CD4-positive, alpha-beta T cell treated with Interleukin-1 beta for 1 hour (primary cell): ENCODE data around the gene PLA2G4B.

ENCODE experiments used
- DNase-seq, 2 donors: peaks; one replicate each; pipeline ENCODE4 v3.0.0-alpha.2; 2020 to 2022

PLA2G4B gene

GRCh38 chr15:41872166-41872747, 33.6 kb downstream of the PLA2G4B start:
- no peak for DNase-seq

DNA sequence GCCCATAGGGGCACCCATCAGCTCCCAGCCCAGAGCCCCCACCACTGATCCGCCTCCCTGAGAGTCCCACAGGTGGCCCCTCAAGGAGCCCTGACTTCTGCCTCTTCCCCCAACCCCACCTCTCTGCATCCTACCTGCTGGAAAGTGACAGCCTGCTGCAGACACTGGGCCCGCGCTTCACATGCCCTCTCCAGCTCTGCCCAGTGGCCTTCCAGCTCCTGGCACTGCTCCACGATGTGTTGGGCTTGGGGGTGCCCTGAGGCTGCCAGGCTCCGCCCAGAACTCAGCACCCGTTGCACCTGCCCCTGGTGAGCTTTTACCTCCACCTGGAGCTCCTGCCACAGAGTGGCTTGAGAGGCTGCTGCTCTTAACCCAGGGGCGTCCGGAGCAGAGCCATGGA, 35.1 kb downstream of the PLA2G4B start:
- no peak for DNase-seq

DNA sequence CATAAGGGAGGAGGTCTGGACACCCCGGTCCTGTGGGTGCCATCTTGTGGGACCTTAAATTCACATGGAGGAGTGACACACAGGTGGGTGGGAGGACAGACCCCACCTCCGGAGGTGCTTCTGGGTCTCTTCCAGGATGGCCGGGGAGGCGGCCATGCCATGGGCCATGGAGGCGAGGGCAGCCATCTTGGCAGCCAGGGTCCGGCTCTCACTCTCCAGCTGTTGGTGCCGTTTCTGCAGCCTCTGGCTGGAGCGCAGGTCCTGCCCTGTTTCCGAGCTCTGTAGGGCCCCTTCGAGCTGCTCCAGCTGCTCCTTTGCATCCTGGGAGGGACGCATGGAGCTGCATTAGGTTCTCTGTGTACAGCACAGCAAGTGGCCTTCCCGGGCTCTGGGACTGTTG, 36.1 kb downstream of the PLA2G4B start:
- DNase-seq, result no peak

- DNase-seq, result no peak
These were observed 37.4 kb downstream of the PLA2G4B start for GRCh38 chr15:41876007-41876406.

DNA sequence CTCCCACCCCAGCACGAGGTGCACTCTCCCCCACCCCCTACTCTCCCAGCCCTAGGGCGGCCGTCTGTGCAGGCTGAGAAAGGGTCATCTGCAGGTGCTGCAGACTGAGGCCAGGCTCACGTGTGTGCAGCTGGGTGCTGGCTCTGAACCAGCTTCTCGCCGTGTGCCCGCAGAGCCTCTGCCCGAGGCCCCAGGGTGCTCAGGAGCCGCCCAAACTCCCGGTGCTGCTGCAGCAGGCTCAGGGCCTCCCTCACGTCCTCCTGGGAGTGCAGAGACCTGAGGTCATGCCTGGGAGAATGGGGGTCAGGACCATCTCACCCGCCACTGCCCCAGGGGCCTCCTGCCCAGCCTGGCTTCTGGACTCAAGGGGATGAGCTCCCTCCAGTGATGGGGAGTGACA, 38.0 kb downstream of the PLA2G4B start:
- no peak for DNase-seq

DNA sequence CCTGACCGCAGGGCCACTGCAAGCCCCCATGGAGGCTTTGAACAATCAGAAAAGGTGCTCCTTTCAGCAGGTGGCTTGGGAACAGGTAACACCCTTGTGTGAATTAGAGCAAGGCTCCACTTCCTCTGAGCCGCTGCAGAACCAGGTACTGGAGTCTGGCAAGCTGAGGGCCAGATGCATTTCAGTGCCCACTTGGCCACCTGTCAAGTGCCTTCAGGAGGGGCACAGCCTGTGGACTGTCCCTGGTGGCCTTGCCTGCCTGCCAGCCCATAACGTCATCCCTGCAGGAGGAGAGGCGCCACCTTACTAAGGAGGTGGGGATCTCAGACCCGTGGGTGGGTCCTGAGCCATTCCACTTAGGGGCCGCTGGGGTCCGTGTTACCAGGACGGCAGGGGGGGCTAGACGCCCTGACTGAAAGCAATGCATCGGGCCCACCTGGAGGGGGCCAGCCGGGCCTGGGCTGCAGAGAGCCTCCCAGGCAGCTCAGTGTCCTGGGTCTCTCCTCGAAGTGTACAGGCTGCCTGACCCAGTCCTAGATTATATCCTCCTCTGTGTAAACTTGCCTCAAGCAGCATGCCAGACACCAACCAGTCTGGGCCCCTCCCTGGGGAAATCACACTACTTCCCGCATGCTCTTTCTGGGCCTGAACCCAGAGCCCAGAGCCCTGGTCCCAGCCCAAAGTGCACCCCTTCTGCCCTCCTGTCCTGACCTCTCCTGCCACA, 39.1 kb downstream of the PLA2G4B start:
- DNase-seq, result no peak

DNA sequence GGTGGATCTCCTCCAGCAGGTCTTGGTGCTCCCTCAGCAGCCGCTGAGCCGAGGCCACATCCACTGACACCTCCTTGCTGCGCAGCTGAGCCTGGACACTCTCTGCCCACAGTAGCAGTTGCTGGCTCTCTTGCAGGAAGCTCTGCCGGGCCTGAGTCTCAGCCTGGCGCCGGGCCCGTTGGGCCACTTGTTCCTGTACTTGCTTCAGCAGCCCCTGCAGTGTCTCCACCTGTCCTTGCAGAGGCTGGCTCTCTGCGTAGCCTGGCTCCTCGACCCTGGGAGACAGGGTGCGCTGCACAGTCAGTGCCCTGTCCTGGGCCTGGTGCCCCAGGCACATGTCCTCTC, 39.7 kb downstream of the PLA2G4B start:
- no peak for DNase-seq

DNA sequence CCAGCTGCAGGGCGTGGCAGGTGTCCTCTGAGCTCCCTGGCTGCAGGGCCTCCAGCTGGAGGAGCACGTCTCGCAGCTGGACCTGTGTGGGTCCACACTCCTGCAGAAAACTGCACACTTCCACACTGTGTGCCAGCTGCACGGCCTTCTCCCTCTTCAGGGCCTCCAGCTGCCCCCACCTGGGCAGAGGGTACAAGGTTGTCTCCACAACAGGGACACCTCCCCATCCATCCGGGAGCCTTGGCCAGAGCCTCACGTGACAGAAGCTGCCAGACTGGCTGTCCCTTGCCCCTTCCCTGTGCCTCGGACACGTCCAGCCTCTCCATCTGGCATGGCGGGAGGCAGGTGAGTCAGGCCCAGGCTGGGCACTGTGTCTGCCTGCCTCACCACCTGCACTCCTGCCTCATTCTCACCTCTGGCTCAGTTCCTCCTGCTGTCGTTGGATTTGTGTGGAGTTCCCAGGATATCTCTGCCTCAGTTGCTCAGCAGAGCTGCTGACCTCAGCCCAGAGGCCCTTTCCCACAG, 40.7 kb downstream of the PLA2G4B start:
- DNase-seq, result no peak

GRCh38 chr15:41880156-41880877, 41.7 kb downstream of the PLA2G4B start:
- no peak for DNase-seq

DNA sequence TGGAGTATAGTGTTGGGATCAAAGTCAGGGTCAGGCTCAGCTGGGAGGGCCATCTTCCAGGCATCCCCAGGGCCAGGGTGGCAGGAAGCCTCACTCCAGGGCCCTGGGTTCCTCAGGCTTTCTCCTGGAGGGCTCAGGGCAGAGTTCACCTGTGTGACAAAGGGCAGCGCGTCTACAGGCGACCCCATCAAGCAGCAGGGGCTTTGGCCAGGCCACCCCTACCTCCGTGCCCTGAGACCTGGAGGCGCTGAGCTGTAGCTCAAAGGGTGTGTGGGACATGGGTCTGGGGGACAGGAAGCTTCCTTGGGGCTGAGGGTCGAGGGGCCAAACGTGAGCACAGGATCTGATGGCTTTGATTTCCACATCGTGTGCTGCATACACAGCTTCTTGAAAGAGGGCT, 42.4 kb downstream of the PLA2G4B start:
- no peak for DNase-seq

DNA sequence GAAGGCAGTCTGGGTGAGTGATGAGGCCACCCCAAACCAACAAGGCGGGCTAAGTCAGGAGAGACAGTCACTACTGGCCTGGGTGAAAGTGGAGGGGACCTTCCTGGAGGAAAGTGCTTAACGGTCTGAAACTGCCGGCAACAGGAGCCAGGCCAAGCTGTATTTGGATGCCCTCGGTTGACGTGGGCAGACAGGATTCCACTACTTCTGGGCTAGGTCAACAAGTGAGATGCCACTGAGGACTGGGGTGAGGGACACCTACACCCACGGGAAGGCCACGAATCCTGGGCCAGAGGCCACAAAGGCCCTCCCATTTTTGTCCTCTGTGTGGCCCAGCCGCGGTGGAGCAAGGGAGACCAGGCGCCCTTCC, 42.9 kb downstream of the PLA2G4B start:
- no peak for DNase-seq

GRCh38 chr15:41881920-41882688, 43.5 kb downstream of the PLA2G4B start:
- DNase-seq, result no peak

GRCh38 chr15:41882689-41883483, 44.2 kb downstream of the PLA2G4B start:
- DNase-seq, result no peak

GRCh38 chr15:41883484-41883825, 44.8 kb downstream of the PLA2G4B start:
- DNase-seq, result no peak

DNA sequence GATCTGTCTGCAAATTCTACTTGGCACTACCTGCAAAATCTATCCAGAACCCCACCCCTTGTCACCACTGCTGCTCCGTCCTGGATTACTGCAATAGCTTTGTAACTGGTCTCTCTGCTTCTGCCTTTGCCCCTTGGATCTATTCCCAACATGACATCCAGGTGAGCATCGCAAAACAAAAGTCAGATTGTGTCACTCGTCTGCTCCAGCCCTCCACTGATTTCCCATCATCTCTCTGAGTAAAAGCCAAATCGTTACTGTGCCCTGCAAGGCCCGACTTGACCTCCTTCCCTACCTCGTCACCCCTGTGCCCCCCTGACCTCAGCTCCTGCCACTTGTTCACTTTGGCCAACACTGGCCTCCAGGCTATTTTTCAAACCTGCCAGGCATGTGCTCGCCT, 45.8 kb downstream of the PLA2G4B start:
- no peak for DNase-seq

GRCh38 chr15:41885321-41885720, 46.7 kb downstream of the PLA2G4B start:
- no peak for DNase-seq

- DNase-seq, result no peak
These were observed 47.2 kb downstream of the PLA2G4B start for GRCh38 chr15:41885841-41886240.

GRCh38 chr15:41886741-41887140, 48.1 kb downstream of the PLA2G4B start:
- no peak for DNase-seq

- DNase-seq, result no peak
These were observed 48.5 kb downstream of the PLA2G4B start for GRCh38 chr15:41887161-41887560.

GRCh38 chr15:41887893-41888292, 49.2 kb downstream of the PLA2G4B start:
- no peak for DNase-seq

- no peak for DNase-seq
These were observed 50.1 kb downstream of the PLA2G4B start for GRCh38 chr15:41888662-41889253.

GRCh38 chr15:41890050-41890690, 51.5 kb downstream of the PLA2G4B start:
- no peak for DNase-seq
